Fibroblast of peridontal ligament (primary cell): Measurements from ENCODE around the gene STXBP5.

Experiments
- DNase-seq: peaks from one replicate; pipeline ENCODE4 v3.0.0-alpha.2; 2010; ENCODE audit errors: extremely low read depth

STXBP5 gene

DNA sequence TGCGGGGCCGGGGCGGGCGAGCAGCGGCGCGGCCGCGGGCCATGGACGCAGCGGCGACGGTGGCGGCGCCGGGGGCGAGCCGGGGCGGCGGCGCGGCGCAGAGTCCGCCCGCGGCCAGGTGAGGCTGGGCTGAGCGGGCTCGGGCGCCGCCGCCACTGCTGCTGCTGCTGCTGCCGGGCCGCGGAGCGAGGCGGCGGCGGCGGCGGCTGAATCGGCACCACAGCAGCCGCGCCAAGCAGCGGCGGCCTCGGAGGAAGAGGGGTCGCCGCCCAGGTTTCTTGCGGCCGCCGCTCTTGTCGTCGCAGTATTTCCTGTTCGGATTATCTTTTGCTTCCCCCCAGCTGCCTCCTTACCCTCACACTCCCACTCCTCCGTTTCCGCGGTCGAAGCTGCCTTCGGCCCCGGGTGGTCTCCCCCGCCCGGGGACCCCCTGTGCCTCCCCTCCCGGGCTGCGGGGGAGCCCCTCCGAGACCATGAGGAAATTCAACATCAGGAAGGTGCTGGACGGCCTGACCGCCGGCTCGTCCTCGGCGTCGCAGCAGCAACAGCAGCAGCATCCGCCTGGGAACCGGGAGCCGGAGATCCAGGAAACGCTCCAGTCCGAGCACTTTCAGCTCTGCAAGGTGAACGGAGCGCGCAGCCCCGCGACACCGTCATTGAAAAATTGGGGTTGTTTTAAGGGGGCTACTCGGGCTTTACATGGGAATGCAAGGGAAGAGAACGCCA lies at the start of gene STXBP5:
Gene STXBP5 (plus strand): TSS at position 358 of the 726 bp plus-strand sequence. CDS start 116 bp downstream, at position 474.
- DNase-seq: no peak

DNA sequence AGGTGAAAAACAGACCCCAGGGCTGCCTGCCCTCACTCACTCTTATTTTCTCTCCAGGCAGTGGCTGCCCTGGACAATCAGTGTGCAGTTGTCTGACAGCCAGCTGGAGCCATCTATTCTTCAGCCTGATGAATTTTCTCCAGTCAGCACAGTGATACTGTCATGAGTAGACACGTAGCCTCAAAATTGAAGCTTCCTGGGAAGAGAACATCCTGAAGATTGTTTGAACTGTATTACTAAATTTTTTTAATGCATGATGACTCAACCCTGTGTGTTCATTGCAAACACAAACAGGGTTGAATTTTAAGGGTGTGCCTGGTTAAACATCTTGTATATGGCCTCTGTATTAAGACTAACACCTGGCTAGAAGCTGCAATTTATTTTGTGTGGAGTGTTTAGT lies 49.8 kb upstream of the STXBP5 start:
- peak; percentile 47 for DNase-seq

DNA sequence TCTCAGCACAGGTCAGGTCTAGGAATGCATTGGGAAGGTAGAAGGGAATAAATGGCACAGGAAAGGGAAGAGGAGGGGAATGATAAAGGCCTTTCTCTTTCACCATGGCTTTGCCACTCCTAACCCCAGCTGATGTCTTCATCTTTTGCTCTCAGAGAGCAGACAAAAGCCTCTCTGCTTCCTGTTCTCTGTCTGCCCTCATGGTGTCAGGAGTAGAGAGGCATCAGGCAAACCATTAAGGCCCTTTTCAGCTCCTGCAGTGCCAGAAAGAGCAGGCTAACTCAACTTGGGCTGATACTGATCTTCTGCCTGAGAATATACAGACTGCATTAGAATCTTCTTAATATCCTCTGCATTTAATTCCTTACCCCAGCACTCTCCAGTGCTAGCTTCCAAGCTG lies 48.0 kb upstream of the STXBP5 start:
- DNase-seq: no peak

DNA sequence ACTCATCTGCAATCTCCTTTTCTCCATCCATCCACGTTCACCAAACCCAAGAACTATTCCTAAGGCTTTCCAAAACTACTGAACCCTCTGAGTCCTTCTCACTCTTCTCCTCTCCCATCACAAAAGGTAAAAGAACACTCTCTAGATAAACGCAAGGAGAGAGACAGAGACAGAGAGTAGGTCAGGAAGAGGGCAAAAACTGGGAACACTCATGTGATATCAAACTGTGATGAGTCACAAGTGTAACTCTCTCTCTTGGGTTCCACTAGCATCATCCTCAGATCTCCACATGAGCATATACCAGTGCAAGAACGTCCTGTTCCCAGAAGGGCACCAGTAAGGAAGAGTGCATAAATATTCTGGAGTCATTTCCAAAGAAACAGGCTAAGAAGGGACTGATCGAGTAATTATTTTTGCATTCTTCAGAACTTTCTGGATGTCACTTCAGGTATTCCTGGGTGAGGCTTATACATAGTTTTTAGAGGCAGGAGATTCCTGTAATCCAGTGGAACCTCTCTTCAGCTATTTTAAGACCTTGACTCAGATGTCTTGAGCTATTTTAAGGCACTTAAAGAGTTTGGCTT lies 47.3 kb upstream of the STXBP5 start:
- DNase-seq: peak; percentile 24

DNA sequence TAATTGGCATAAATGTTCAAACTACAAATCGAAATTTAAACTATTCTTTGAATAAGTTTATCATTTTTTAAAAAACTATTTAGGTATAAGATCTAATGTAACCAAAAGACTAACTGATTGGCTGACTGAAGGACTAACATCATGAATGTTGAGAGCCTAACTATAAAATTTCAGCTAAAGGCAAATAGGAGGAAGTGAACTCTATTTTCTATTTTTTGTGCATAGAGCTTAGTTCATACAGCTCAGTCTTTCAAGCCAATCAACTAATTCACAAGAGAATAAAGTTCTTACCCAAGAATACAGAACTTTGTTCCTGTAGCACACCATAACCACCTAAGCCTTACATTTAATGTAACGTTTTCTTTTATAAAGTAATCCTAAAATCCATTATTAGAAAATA lies 46.3 kb upstream of the STXBP5 start:
- DNase-seq: no peak

DNA sequence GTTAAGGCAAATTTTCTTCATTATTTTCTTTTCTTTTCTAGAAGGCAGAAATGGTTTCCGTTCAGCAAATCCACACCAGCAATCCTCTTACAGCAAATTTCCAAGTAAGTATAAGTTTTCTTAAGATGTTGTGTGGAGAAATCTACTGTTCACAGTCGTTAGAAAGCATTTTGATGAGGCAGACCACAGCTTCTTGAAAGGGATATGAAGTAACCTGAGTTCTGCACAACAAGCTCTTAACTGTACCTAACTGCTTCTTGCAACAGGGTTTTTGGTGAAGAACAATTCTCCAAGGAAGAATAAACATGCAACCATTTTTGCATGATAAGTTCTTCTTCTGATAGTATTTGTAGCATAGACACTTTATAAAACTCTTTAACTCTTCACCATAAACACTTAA lies 45.3 kb upstream of the STXBP5 start:
- DNase-seq: no peak

DNA sequence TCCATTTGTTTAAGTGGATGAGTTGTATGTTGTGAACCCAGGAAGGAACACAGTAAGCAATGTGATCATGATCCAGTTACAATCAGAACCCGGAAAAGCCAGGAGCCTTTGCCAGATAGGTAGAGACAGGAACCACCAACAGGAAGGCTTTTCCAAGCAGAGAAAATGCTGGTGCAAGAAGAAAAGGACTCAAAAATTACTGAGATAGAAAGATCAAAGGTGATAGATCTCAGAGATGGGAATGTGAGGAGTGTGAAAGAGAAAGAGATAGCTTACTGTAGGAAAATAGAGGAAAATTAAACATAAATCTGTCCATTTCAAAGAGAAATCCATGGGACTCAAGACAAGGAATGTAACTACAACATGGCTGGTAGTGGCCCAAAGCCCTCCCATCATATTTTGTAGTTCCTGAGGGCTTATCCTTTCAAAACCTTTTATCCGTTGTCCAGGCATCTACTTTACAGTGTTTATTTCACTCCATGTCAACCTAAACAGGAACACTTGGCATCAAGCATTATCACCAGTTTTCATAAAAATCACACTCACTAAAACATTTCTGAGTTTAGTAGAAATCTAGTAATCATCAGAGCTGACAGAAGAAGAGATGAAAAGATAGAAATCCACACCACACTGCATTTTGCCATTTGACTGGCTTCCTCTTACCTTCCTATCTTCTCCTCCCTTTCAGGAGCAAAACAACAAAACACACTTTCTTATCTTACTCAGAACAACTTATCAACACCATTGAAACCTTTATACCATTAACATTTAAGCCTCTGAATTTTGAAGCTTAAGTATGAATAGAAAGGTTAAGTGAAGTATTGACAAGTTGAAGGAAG lies 44.5 kb upstream of the STXBP5 start:
- no peak for DNase-seq

DNA sequence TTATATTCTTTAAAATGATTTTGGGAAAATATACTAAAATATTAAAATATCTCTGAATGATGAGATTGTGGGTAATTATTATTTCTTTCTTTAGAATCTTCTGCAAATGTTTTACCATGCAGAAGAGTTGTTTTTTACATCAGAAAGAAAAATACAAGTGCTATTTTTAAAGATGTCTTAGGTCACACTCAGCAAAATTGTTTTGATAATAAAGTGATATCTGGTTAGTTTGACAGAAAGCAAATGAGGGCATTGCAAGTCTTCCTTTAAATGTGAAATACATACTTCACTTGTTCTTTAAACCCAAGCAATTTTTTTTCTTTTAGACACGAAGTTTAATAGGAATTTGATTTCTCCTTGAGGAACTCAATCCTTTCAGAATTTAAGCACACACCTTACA lies 43.6 kb upstream of the STXBP5 start:
- no peak for DNase-seq

DNA sequence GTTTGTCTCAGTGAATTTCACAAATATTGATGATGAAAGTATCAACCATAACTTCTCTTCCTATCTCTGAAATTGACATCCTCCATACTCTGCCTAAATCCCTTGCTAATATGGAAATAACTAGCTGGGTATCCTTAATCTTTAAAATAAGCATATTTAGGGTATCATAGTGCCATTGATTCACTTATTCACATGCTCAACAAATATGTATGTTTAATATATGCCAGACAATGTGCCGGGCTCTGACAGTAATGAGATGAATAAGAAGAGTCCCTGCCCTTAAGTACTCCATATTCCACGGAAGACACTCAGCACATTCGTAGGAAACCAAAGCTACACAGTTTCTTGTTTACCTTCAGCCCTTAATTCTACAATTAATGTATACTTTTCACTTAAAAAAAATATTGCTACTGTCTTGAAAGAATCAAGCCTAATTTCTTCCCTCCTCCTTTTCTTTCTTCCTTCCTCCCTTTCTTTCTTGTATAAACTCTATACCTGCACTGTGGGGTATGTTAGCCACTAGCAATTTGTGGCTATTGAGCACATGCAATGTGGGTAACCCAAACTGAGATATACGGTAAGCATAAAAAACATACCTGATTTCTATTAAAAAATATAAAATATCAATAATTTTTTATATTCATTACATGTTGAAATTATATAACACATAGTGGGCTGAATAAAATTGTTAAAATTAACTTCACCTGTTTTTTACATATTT lies 42.8 kb upstream of the STXBP5 start:
- DNase-seq: no peak

DNA sequence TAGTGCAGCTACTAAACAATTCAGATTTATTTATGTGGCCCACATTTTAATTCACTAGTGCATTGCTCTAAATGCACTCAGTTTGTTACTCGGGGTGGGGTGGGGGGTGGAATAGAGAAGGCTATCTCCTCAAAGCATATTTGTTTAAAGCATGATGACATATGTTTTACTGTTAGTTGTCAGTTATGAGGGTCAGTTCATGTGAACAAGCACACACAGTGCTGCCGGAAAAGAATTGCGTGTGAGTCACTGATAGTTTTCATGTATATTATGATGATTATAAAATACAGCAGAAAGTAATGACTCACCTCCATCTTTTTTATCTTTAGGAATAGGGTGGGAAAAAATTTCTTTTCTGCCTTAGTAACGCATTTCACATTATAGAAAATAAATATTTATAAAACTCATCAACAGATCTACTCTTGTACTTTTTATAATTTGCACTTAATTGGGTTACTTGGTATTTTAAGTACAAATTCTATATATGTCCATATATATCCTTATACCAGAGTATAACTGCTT lies 42.2 kb upstream of the STXBP5 start:
- peak; percentile 59 for DNase-seq

DNA sequence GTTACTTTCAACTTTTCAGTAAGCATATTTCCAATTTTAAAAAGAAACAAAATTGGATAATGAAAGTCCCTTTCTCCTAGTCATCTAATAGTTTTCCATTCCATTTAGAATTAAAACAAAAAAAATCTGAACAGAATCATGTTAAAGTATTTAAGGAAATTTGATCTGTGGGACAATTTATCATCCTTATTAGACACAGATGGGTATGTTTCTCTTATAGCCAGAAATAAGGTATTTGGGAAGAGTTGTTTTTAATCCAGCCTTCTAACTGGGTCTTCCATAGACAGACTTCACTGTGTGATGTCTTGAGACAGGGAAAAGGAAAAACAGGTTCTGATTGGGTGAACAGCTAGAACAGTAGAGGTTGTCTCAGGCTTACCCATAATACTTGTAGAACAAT lies 39.5 kb upstream of the STXBP5 start:
- peak; percentile 49 for DNase-seq

DNA sequence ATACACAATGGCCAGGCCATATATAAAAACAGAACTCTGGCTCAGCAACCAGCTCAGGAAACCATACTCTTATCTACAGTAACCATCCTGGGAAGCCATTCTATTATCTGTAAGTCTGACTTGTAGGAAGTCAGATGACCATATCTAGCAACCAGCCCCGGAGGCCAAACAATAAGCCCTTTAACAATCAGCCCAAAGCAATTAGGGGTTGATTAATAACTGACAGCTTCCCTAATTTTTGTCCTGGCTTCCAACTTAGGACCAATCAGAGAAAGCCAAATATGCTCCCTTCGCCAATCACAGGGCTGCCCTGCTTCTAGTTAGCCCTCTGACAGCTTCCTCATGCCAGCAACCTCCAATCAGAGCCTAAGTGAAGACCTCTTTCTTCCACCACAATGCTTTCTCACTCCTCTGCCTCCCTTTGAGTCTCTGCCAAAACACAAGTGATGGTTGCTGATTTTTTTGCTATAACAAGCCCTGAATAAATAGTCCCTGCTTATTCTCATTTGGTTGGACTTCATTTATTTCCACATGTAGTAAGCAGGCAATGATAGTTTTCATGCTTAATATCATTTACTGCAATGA lies 37.8 kb upstream of the STXBP5 start:
- no peak for DNase-seq

DNA sequence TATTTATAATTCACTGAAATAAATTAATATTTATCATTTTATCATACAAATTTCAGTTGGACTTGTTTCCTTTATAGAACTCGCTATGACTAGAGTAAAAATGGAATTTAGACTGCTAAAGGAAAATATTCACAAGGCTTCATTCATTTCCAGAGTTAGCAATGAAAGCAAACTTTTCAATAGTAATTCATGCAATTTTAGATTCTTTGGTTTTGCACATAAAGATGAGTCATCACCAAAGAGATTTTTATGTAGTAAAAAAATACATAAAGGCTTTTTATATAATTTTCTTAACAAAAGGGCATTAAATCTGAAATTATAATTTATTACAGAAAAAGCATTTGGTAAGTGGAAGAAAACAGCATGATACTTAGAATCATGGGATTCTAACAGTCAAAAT lies 37.2 kb upstream of the STXBP5 start:
- peak; percentile 44 for DNase-seq

DNA sequence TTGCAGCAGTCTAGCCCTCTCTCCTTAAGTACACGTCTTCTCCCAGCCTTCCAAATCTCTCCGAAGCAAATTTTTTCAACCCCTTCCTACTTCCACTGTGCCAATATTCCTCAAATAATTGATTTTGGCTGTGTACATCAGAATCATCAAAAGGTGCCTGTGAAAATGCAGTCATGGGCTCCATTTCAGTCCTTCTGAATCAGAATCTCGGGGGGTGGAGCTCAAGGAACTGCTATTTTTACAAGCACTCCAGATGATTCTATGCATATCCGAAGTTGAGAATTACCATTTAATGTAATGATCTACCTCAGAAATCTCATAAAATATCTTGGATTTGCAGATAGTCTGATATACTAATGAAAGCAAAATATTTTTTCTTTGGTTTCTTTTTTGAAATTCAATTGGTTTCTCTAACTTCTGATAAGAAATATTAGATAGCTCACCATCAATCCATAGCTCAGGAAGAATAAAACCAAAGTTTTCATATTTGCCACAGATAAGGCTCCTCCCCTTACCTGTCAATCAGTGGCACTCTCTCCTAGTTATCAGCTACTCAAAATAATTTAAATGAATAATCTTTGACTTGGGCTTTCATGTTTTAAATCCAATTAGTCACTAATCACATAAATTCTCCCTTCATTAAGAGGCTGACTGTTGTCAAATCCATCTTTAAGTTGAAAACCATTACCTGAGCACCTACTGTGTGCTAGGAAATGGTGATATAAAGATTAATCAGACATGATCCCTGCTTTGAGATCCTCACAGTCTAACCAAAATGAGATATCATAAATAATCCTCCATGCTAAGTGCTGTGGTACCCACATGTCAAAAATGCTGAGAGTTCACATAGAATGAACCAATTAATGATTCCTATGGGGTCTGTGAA lies 36.4 kb upstream of the STXBP5 start:
- no peak for DNase-seq

DNA sequence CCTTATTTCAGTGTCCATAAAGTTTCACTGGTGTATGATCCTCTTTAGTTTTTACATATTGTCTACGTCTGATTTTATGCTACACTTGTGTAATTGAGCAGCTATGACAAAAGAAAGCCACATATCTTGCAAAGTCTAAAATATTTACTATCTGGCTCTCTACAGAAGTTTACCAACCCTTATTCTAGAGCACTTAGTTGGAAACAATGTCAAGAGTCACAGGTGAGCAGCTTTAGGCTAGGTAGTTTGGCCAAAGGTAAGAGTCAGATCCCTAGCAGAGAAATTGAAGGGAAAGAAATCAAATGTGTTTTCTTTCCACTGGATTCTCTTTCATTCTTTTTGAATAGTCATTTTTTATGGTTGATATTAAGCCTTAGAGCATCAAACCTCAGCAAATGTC lies 34.7 kb upstream of the STXBP5 start:
- no peak for DNase-seq

DNA sequence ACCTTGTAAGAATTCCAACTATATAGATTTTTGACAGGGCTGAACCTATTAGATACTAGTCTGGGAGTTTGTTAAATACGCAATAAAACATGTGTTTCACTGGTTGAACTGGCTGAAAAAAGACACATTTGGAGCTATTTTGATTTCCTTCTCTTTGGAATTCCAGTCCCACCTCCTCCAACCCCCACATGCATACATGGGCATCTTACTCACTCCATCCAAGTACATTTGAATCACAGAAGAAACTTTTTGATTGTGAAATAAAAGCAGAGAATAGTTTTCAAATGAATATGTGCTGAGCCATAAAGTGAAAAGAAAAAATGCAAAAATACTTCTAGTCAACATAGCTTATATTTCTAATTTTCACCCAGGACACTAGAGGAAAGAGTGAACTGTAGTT lies 33.9 kb upstream of the STXBP5 start:
- DNase-seq: peak; percentile 98

DNA sequence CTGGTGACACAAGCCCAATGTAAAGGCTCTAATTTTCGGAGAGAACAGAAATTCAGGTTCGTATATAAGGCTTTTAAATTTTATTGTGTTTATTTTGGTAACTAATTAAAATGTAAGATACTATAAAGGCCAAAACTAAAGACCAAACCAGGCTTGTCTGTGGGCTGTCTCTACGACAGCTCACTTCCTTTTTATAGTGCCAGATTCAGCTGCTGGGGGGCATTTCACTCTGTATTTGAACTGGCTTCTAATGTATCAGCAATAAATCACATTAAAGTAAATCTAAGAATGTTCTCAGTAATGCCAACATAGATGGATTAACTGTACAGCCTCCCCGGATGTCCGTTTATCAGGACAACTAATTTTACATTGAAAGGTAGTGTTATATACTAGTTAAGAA lies 31.1 kb upstream of the STXBP5 start:
- no peak for DNase-seq

DNA sequence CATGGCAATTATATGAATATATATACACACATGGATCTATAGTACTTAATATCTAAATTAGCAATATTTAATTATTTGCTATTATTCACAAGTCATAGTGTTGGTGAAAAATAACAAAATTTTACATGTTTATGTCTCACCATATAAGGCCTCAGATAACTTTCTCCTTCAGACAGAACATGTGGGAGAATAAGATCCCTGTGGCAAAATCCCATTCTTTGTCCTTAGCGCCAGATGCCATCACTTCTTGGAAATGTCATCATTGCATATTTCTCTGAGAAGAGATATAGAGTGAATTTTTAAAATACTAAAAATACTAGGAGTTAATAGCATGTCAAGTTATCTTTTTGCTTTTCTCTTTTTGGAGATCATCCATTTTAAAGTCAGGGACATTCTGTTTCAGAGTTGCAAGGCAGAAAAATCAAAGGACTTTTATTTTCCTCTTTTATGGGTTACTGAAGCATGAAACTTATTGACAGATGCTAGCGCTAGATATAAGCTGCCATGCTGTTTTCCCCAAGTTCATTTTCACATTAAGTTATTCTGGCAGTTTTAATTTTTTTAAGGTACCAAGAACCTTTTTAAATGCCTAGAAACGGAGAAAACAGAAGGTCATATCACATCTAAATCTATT lies 30.4 kb upstream of the STXBP5 start:
- no peak for DNase-seq

DNA sequence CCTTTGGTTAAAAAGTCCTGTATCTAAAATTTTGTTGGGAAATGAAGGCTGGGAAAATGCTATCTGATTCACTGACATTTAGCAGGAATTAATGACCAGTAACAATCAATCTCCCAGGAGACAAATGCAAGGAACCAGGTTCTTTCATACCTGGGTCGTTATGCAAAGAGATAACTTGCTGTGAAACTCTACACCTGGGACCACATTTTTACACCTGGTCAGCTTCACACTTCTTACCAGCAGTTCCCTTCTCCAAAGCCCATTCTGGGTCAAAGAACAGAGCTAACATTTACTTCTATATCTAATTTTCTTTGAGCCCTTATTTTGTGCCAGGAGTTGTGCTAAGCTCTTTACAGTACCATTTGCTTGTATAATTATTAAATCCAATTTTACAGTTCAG lies 27.4 kb upstream of the STXBP5 start:
- DNase-seq: no peak

DNA sequence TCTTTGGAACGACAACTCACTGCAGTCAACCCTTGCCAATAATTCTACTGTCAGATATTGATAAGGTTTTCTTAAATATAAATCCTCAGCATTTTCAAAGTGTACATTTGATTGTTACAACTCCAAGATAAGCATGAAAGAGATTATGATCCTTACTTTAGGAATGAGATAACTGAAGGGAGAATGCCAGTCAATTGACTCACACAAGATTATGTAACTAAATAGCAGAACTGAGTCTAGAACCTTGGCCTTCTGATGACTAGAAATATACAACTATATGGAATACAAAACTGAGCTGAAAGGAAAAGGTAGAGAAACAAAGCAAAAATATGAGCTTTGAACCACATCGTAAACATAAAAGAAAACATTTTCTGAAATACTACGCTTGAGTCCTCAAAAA lies 26.9 kb upstream of the STXBP5 start:
- DNase-seq: peak; percentile 31
